IMR-90 (cell line): ENCODE data around the gene TMTC2. TPM values are rescaled to one million over a fixed set of nuclear protein-coding genes. Genes with fewer than 3 reads are reported as not detected.

Experiments
- ATAC-seq: fragments of 200-7000 bp; cut with Tn5 transposase; 2 replicates; pipeline ENCODE4 v1.9.1; 2020; ENCODE audit warnings: low read depth, mild to moderate bottlenecking, moderate library complexity
- BruUV-seq: library from RNA; stranded (reverse); fragments of 400-500 nt; replicated peaks from 2 replicates; lab custom pipeline; 2021; lab: Mats Ljungman, UMichigan
- CTCF ChIA-PET: fragments of 300-600 bp; formaldehyde crosslinking; extraction: SDS; loops from one replicate; lab custom pipeline; 2021; ENCODE audit warnings: antibody characterized with exemption; lab: Yijun Ruan, JAX
- POLR2A ChIA-PET: fragments of 300-600 bp; sonication (Branson Sonifier 250); formaldehyde crosslinking; loops from one replicate; lab custom pipeline; 2022; ENCODE audit warnings: antibody characterized with exemption; ENCODE audit not compliant: unreplicated experiment; lab: Charles Lee
- DNase-seq: peaks from one replicate; pipeline ENCODE4 v3.0.0; 2013
- H2AFZ ChIP-seq: replicated peaks from 2 replicates; pipeline ENCODE3; 2013; ENCODE audit warnings: low read length, mild to moderate bottlenecking; ENCODE audit not compliant: poor library complexity
- H2AK5ac ChIP-seq: 2 replicates; pipeline ENCODE4 v1.6.1; 2013; ENCODE audit warnings: low read depth, low read length, inconsistent platforms
- H2AK9ac ChIP-seq: replicated peaks from 2 replicates; pipeline ENCODE3; 2013; ENCODE audit warnings: mild to moderate bottlenecking, low read depth, low read length, moderate library complexity; ENCODE audit not compliant: poor library complexity
- H2BK120ac ChIP-seq: 2 replicates; pipeline ENCODE4 v1.6.1; 2013; ENCODE audit warnings: low read depth, low read length, inconsistent platforms
- H2BK15ac ChIP-seq: 3 replicates; pipeline ENCODE4 v1.6.1; 2013; ENCODE audit warnings: low read depth, low read length, inconsistent platforms
- H2BK20ac ChIP-seq: 2 replicates; pipeline ENCODE4 v1.6.1; 2013; ENCODE audit warnings: low read depth, mild to moderate bottlenecking, inconsistent platforms, low read length, moderate library complexity
- H2BK5ac ChIP-seq: 2 replicates; pipeline ENCODE4 v1.6.1; 2013; ENCODE audit warnings: mild to moderate bottlenecking, low read depth, low read length, inconsistent platforms; ENCODE audit not compliant: poor library complexity, severe bottlenecking
- H3K14ac ChIP-seq: replicated peaks from 2 replicates; pipeline ENCODE4 v1.6.1; 2013; ENCODE audit warnings: low read depth, low read length, inconsistent platforms
- H3K18ac ChIP-seq: 2 replicates; pipeline ENCODE4 v1.6.1; 2013; ENCODE audit warnings: low read depth, low read length, control low read depth
- H3K23ac ChIP-seq: 2 replicates; pipeline ENCODE4 v1.6.1; 2013; ENCODE audit warnings: low read depth, low read length, inconsistent platforms
- H3K27ac ChIP-seq: 2 replicates; pipeline ENCODE4 v1.5.1; 2013; ENCODE audit warnings: mild to moderate bottlenecking, control low read depth, low read length; ENCODE audit not compliant: insufficient read depth
- H3K27me3 ChIP-seq: 2 replicates; pipeline ENCODE4 v1.6.1; 2013; ENCODE audit warnings: low read length; ENCODE audit not compliant: control insufficient read depth, insufficient read depth
- H3K36me3 ChIP-seq: 2 replicates; pipeline ENCODE4 v1.6.1; 2013; ENCODE audit warnings: low read length, mixed read lengths; ENCODE audit not compliant: control insufficient read depth, insufficient read depth
- H3K4ac ChIP-seq: 2 replicates; pipeline ENCODE4 v1.6.1; 2013; ENCODE audit warnings: low read depth, low read length, inconsistent platforms
- H3K4me1 ChIP-seq: 2 replicates; pipeline ENCODE4 v1.6.1; 2013; ENCODE audit warnings: low read length, mixed read lengths; ENCODE audit not compliant: control insufficient read depth, insufficient read depth
- H3K4me2 ChIP-seq: 2 replicates; pipeline ENCODE4 v1.6.1; 2013; ENCODE audit warnings: low read depth, mild to moderate bottlenecking, control low read depth, low read length, moderate library complexity
- H3K4me3 ChIP-seq: 2 replicates; pipeline ENCODE4 v1.5.1; 2013; ENCODE audit warnings: low read depth, mild to moderate bottlenecking, control low read depth, low read length, moderate library complexity; ENCODE audit not compliant: insufficient read depth
- H3K56ac ChIP-seq: 2 replicates; pipeline ENCODE4 v1.6.1; 2013; ENCODE audit warnings: low read length, inconsistent platforms; ENCODE audit not compliant: insufficient read depth; ENCODE audit errors: extremely low read depth
- H3K79me1 ChIP-seq, 2 experiments: 2 replicates each; pipeline ENCODE4 v1.6.1; 2013; ENCODE audit warnings: low read length in 2 of 2, inconsistent platforms in 1 of 2, low read depth in 1 of 2
- H3K9ac ChIP-seq: 2 replicates; pipeline ENCODE4 v1.6.1; 2013; ENCODE audit warnings: low read depth, low read length, control low read depth
- H3K9me1 ChIP-seq: 2 replicates; pipeline ENCODE4 v1.6.1; 2013; ENCODE audit warnings: low read length, inconsistent platforms; ENCODE audit not compliant: insufficient read depth
- H3K9me3 ChIP-seq: 2 replicates; pipeline ENCODE4 v1.6.1; 2013; ENCODE audit warnings: low read length; ENCODE audit not compliant: control insufficient read depth, insufficient read depth
- H4K20me1 ChIP-seq: 2 replicates; pipeline ENCODE4 v1.6.1; 2013; ENCODE audit warnings: low read length, inconsistent platforms; ENCODE audit not compliant: insufficient read depth
- H4K5ac ChIP-seq: 2 replicates; pipeline ENCODE4 v1.6.1; 2013; ENCODE audit warnings: mild to moderate bottlenecking, low read depth, low read length, control low read depth
- H4K8ac ChIP-seq, 2 experiments: 2 replicates each; pipeline ENCODE4 v1.6.1; 2013; ENCODE audit warnings: low read depth in 2 of 2, low read length in 2 of 2, control low read depth in 1 of 2, inconsistent platforms in 1 of 2
- H4K91ac ChIP-seq: 2 replicates; pipeline ENCODE4 v1.6.1; 2013; ENCODE audit warnings: low read depth, low read length, inconsistent platforms; ENCODE audit not compliant: insufficient read depth
- BHLHE40 ChIP-seq: fragments of 150-350 bp; IDR thresholded peaks from 2 replicates; pipeline ENCODE4 v1.6.1; 2016; ENCODE audit warnings: mild to moderate bottlenecking, low read depth, low read length
- CTCF ChIP-seq: conservative IDR thresholded peaks from 2 replicates; pipeline ENCODE4 v1.5.1; 2012; ENCODE audit warnings: mild to moderate bottlenecking, low read depth, low read length, improper control_type of control experiment
- FOS ChIP-seq: fragments of 150-350 bp; IDR thresholded peaks from 2 replicates; pipeline ENCODE4 v1.6.1; 2016; ENCODE audit warnings: low read depth, low read length
- MAFK ChIP-seq: IDR thresholded peaks from 2 replicates; pipeline ENCODE4 v1.6.1; 2012; ENCODE audit warnings: low read depth, low read length, improper control_type of control experiment
- MAZ ChIP-seq: IDR thresholded peaks from 2 replicates; pipeline ENCODE4 v1.6.1; 2012; ENCODE audit warnings: low read depth, mild to moderate bottlenecking, low read length, improper control_type of control experiment, moderate library complexity, borderline replicate concordance
- MXI1 ChIP-seq: IDR thresholded peaks from 2 replicates; pipeline ENCODE4 v1.6.1; 2012; ENCODE audit warnings: low read depth, mild to moderate bottlenecking, low read length, moderate library complexity, borderline replicate concordance
- NFE2L2 ChIP-seq: fragments of 150-350 bp; IDR thresholded peaks from 2 replicates; pipeline ENCODE4 v1.6.1; 2016; ENCODE audit warnings: low read depth, mild to moderate bottlenecking, low read length
- POLR2A ChIP-seq: IDR thresholded peaks from 2 replicates; pipeline ENCODE4 v1.6.1; 2012; ENCODE audit warnings: mild to moderate bottlenecking, low read depth, low read length
- RAD21 ChIP-seq: IDR thresholded peaks from 2 replicates; pipeline ENCODE4 v1.6.1; 2012; ENCODE audit warnings: low read length, improper control_type of control experiment
- SMC3 ChIP-seq: fragments of 150-350 bp; IDR thresholded peaks from 2 replicates; pipeline ENCODE4 v1.6.1; 2016; ENCODE audit warnings: low read depth, mild to moderate bottlenecking, antibody characterized with exemption, low read length, moderate library complexity
- USF2 ChIP-seq: fragments of 150-350 bp; IDR thresholded peaks from 2 replicates; pipeline ENCODE4 v1.6.1; 2017; ENCODE audit warnings: mild to moderate bottlenecking, antibody characterized with exemption, low read length, low read depth
- WGBS, 2 experiments: methylation state at CpG; one replicate each; pipeline versions ENCODE4 v1.1.5 to v1.1.7; 2013; ENCODE audit warnings: missing lambda C conversion rate in 2 of 2; ENCODE audit not compliant: insufficient read length in 1 of 2; ENCODE audit errors: extremely low coverage in 2 of 2; 5-methylcytosine and 5-hydroxymethylcytosine counted together
- dilution Hi-C: fragments of 300-500 bp; cut with HindIII; formaldehyde crosslinking; loops from one replicate; pipeline ENCODE4 v1.14.3; 2018; ENCODE audit warnings: low sequenced_read_pairs; ENCODE audit not compliant: unreplicated experiment
- in situ Hi-C: fragments of 300-500 bp; cut with MboI; formaldehyde crosslinking; loops from 3 replicates; pipeline ENCODE4 v1.14.3; 2019; ENCODE audit warnings: low sequenced_read_pairs, inconsistent platforms, mixed read lengths
- intact Hi-C: fragments of 100-400 bp; cut with micrococcal nuclease; formaldehyde crosslinking; loops from 2 replicates; pipeline ENCODE4 v1.10.0; 2022
- polyA plus RNA-seq, 3 experiments: library from polyadenylated mRNA; depleted of rRNA; stranded (reverse); fragments of >200 nt; gene quantifications; 2 replicates each; pipeline ENCODE4 v1.2.3, GENCODE V29; 2012; ENCODE audit warnings: low replicate concordance in 1 of 3
- total RNA-seq: library from RNA; depleted of rRNA; stranded (reverse); fragments of >200 nt; gene quantifications from 2 replicates; pipeline ENCODE4 v1.2.3, GENCODE V29; 2012
- TF ChIP-seq, protein P1 (sequence below): fragments of 150-350 bp; IDR thresholded peaks from 2 replicates; pipeline ENCODE4 v1.6.1; 2016; ENCODE audit warnings: low read depth, mild to moderate bottlenecking, low read length, moderate library complexity, borderline replicate concordance

The TMTC2 gene
- total and polyA plus RNA-seq, 2 of the 4 experiments (the other 2 are of a cell fraction) = 0.56 to 1.4 TPM

DNA sequence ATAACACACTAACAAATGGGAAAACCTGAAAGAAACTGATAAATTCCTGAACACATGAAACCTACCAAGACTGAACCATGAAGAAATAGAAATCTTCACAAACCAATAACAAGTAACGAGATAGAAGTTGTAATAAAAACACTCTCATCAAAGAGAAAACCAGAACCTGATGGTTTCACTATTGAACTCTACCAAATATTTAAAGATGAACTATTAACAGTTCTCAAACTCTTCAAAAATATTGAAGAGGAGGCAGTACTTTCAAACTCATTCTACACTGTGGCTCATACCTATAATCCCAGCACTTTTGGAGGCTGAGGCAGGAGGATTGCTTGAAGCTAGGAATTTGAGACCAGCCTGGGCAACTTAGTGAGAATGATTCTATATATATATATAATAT lies 48.4 kb upstream of the TMTC2 start:
- no peak overlapping the region for H3K4ac ChIP-seq
- H3K79me1 ChIP-seq = no peaks in the 10 kb centered on the region
- H3K23ac ChIP-seq = no peak overlapping the region
- H3K4me1 ChIP-seq = no peaks in the 10 kb centered on the region
- H2BK5ac ChIP-seq = no peak overlapping the region
- no peak overlapping the region for H3K9ac ChIP-seq
- in situ Hi-C loops (no loop called here), intact Hi-C loops (no loop called here), dilution Hi-C loops (no loop called here)
- CTCF ChIA-PET = no interaction called here
- no CpG with 5 or more reads among the region's 1 CpG for WGBS, 2 experiments
- no peak overlapping the region for H2AFZ ChIP-seq
- ATAC-seq = no peak
- no peak overlapping the region for H3K14ac ChIP-seq
- no peaks in the 10 kb centered on the region for H4K20me1 ChIP-seq
- no peak overlapping the region for H3K4me2 ChIP-seq
- POLR2A ChIA-PET = no interaction called here
- H2BK120ac ChIP-seq = no peak overlapping the region
- no peak overlapping the region for H4K5ac ChIP-seq
- no peaks in the 10 kb centered on the region for H3K36me3 ChIP-seq
- H2BK20ac ChIP-seq = no peak overlapping the region
- no peaks in the 10 kb centered on the region for H3K27me3 ChIP-seq
- H3K9me1 ChIP-seq = no peaks in the 10 kb centered on the region
- no peak overlapping the region for H2BK15ac ChIP-seq
- H3K56ac ChIP-seq = no peak overlapping the region
- no peak overlapping the region for H3K4me3 ChIP-seq
- H4K91ac ChIP-seq = no peak overlapping the region
- no peaks in the 10 kb centered on the region for H3K9me3 ChIP-seq
- DNase-seq = no peak
- H3K27ac ChIP-seq = no peak overlapping the region
- H4K8ac ChIP-seq = no peak overlapping the region
- no peak overlapping the region for H2AK9ac ChIP-seq
- no TSS peak for BruUV-seq
- H2AK5ac ChIP-seq = no peak overlapping the region
- TF ChIP-seq MXI1 (no peak), NFE2L2 (no peak), RAD21 (no peak), SMC3 (no peak), CTCF (no peak), BHLHE40 (no peak), FOS (no peak), MAZ (no peak), USF2 (no peak), MAFK (no peak), POLR2A (no peak)
- TF ChIP-seq, protein P1, sequence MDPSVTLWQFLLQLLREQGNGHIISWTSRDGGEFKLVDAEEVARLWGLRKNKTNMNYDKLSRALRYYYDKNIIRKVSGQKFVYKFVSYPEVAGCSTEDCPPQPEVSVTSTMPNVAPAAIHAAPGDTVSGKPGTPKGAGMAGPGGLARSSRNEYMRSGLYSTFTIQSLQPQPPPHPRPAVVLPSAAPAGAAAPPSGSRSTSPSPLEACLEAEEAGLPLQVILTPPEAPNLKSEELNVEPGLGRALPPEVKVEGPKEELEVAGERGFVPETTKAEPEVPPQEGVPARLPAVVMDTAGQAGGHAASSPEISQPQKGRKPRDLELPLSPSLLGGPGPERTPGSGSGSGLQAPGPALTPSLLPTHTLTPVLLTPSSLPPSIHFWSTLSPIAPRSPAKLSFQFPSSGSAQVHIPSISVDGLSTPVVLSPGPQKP = no peak
- H3K18ac ChIP-seq = no peak overlapping the region
